ENCODE measurements around the gene ISG15. TPM values are rescaled to one million over a fixed set of nuclear protein-coding genes. Genes with fewer than 3 reads are reported as not detected.
A peak's percentile ranks its signal among the peaks of the same experiment; 100 is the strongest.

ISG15 gene
- total and polyA plus RNA-seq, 2 of the 13 experiments (the other 11 are each of a cell fraction or from before 2014, with no cell fraction given), result 42.1 to 54.9 TPM

- TF ChIP-seq RCOR2 (CRISPR knock-in tag; IDR thresholded peaks at IDR 0.05) (peak; percentile 65; the same call in 1 of the 2 replicates), ZNF550 (CRISPR knock-in tag; IDR thresholded peaks at IDR 0.05; ENCODE audit: borderline replicate concordance) (peak; percentile 52; the same call in 1 of the 2 replicates), SP2 (CRISPR knock-in tag; IDR thresholded peaks at IDR 0.05) (peak; percentile 70), U2AF2 (IDR thresholded peaks at IDR 0.05; ENCODE audit: low read depth, low read length) (no peak), THAP7 (CRISPR knock-in tag; IDR thresholded peaks at IDR 0.05) (peak; percentile 48; the same call in 1 of the 2 replicates), CHD2 (IDR thresholded peaks at IDR 0.05; ENCODE audit: low read depth, low read length) (no peak), ZNF10 (CRISPR knock-in tag; IDR thresholded peaks at IDR 0.05; ENCODE audit: borderline replicate concordance, low read depth) (0 out of 2 replicates have a peak, but pooled peaks have one; percentile 77), NCOR1 (IDR thresholded peaks at IDR 0.05; ENCODE audit: borderline replicate concordance, low read length) (peak; percentile 11; the same call in 1 of the 2 replicates), ZKSCAN5 (CRISPR knock-in tag; IDR thresholded peaks at IDR 0.05) (no peak), FLYWCH1 (CRISPR knock-in tag; IDR thresholded peaks at IDR 0.05) (no peak), HOXA7 (CRISPR knock-in tag; IDR thresholded peaks at IDR 0.05) (no peak), ZSCAN20 (CRISPR knock-in tag; IDR thresholded peaks at IDR 0.05; ENCODE audit: borderline replicate concordance) (peak; percentile 76), JUN (CRISPR knock-in tag; IDR thresholded peaks at IDR 0.05) (peak; percentile 95), ZNF354B (CRISPR knock-in tag; IDR thresholded peaks at IDR 0.05) (no peak), DZIP1 (CRISPR knock-in tag; IDR thresholded peaks at IDR 0.05) (peak; percentile 49; the same call in 1 of the 2 replicates), CHD4 (IDR thresholded peaks at IDR 0.05; ENCODE audit: borderline replicate concordance, low read length) (no peak), ZBTB20 (CRISPR knock-in tag; IDR thresholded peaks at IDR 0.05; ENCODE audit: borderline replicate concordance, low read depth) (no peak), TOPORS (CRISPR knock-in tag; IDR thresholded peaks at IDR 0.05) (peak; percentile 30; the same call in 1 of the 2 replicates), KDM5A (IDR thresholded peaks at IDR 0.05; ENCODE audit: borderline replicate concordance, low read length) (no peak)
- TF ChIP-seq, protein P1, sequence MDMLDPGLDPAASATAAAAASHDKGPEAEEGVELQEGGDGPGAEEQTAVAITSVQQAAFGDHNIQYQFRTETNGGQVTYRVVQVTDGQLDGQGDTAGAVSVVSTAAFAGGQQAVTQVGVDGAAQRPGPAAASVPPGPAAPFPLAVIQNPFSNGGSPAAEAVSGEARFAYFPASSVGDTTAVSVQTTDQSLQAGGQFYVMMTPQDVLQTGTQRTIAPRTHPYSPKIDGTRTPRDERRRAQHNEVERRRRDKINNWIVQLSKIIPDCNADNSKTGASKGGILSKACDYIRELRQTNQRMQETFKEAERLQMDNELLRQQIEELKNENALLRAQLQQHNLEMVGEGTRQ (IDR thresholded peaks at IDR 0.05; ENCODE audit: low read depth, low read length), result peak; percentile 52
- TF ChIP-seq, protein P1 (CRISPR knock-in tag; IDR thresholded peaks at IDR 0.05; ENCODE audit: borderline replicate concordance), result peak; percentile 58; the same call in 1 of the 2 replicates
- TF ChIP-seq, protein P2, sequence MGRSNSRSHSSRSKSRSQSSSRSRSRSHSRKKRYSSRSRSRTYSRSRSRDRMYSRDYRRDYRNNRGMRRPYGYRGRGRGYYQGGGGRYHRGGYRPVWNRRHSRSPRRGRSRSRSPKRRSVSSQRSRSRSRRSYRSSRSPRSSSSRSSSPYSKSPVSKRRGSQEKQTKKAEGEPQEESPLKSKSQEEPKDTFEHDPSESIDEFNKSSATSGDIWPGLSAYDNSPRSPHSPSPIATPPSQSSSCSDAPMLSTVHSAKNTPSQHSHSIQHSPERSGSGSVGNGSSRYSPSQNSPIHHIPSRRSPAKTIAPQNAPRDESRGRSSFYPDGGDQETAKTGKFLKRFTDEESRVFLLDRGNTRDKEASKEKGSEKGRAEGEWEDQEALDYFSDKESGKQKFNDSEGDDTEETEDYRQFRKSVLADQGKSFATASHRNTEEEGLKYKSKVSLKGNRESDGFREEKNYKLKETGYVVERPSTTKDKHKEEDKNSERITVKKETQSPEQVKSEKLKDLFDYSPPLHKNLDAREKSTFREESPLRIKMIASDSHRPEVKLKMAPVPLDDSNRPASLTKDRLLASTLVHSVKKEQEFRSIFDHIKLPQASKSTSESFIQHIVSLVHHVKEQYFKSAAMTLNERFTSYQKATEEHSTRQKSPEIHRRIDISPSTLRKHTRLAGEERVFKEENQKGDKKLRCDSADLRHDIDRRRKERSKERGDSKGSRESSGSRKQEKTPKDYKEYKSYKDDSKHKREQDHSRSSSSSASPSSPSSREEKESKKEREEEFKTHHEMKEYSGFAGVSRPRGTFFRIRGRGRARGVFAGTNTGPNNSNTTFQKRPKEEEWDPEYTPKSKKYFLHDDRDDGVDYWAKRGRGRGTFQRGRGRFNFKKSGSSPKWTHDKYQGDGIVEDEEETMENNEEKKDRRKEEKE (IDR thresholded peaks at IDR 0.05), result no peak
These were observed 12.8 kb upstream of the ISG15 start (continued) for GRCh38 chr1:1000357-1001056.

Measured in HepG2 (cell line).